Kidney epithelial cell (primary cell): ENCODE results near the gene CFAP68. TPM values are rescaled to one million over a fixed set of nuclear protein-coding genes. Genes with fewer than 3 reads are reported as not detected.

Experiments used
- DNase-seq: peaks from one replicate; pipeline ENCODE4 v3.0.0-alpha.2; 2010; ENCODE audit warnings: low read depth
- H3K27me3 ChIP-seq: 2 replicates; pipeline ENCODE4 v1.6.0; 2011; ENCODE audit warnings: low read length; ENCODE audit not compliant: control insufficient read depth, insufficient read depth
- H3K36me3 ChIP-seq: 2 replicates; pipeline ENCODE4 v1.5.1; 2011; ENCODE audit warnings: low read length; ENCODE audit not compliant: control insufficient read depth, insufficient read depth
- H3K4me3 ChIP-seq: 2 replicates; pipeline ENCODE4 v1.5.1; 2011; ENCODE audit warnings: low read depth, mild to moderate bottlenecking, control low read depth, low read length
- CTCF ChIP-seq: IDR thresholded peaks from 2 replicates; pipeline ENCODE4 v1.5.1; 2011; ENCODE audit warnings: mild to moderate bottlenecking, moderate library complexity, low read length, control low read depth, inconsistent platforms; ENCODE audit not compliant: insufficient read depth, poor library complexity, severe bottlenecking
- total RNA-seq: library from RNA; depleted of rRNA; stranded (reverse); fragments of >200 nt; gene quantifications from 2 replicates; pipeline ENCODE4 v1.2.3, GENCODE V29; 2015

The CFAP68 gene
- total RNA-seq, 1 donor from 2014 or later, result 16.8 TPM

- H3K27me3 ChIP-seq, result no peaks in the 10 kb centered on the region
- no peak for DNase-seq
- no peak overlapping the region for H3K4me3 ChIP-seq
- no peak for TF ChIP-seq CTCF
- H3K36me3 ChIP-seq, result no peaks in the 10 kb centered on the region
These were observed 43.5 kb downstream of the CFAP68 start for GRCh38 chr11:111922803-111923202.

GRCh38 chr11:111923351-111923788 lies 44.0 kb downstream of the CFAP68 start:
- Histone ChIP-seq H3K36me3 (no peaks in the 10 kb centered on the region), H3K4me3 (no peak overlapping the region), H3K27me3 (no peaks in the 10 kb centered on the region)
- TF ChIP-seq CTCF, result no peak
- DNase-seq, result no peak

- no peak for DNase-seq
- Histone ChIP-seq H3K36me3 (no peaks in the 10 kb centered on the region), H3K27me3 (no peaks in the 10 kb centered on the region), H3K4me3 (no peak overlapping the region)
- TF ChIP-seq CTCF, result no peak
These were observed 44.6 kb downstream of the CFAP68 start for GRCh38 chr11:111923951-111924350.

- no peak for DNase-seq
- no peak for TF ChIP-seq CTCF
- Histone ChIP-seq H3K36me3 (no peaks in the 10 kb centered on the region), H3K4me3 (no peak overlapping the region), H3K27me3 (no peaks in the 10 kb centered on the region)
These were observed 46.6 kb downstream of the CFAP68 start for GRCh38 chr11:111925953-111926352.

- Histone ChIP-seq H3K36me3 (no peaks in the 10 kb centered on the region), H3K27me3 (no peaks in the 10 kb centered on the region), H3K4me3 (peak overlapping the region; percentile 34)
- peak; percentile 85 for DNase-seq
- TF ChIP-seq CTCF, result no peak
These were observed 47.4 kb downstream of the CFAP68 start for GRCh38 chr11:111926505-111927391.
